HepG2 (cell line): ENCODE measurements around the gene PDSS2. TPM values are rescaled to one million over a fixed set of nuclear protein-coding genes. Genes with fewer than 3 reads are reported as not detected.

Source experiments
- ATAC-seq: fragments of 200-7000 bp; cut with Tn5 transposase; 3 replicates; pipeline ENCODE4 v1.9.1; 2020; ENCODE audit warnings: mild to moderate bottlenecking, moderate library complexity
- BruUV-seq: library from RNA; stranded (reverse); fragments of 400-500 nt; replicated peaks from 2 replicates; lab custom pipeline; 2021; lab: Mats Ljungman, UMichigan
- CTCF ChIA-PET: fragments of 300-600 bp; formaldehyde crosslinking; extraction: SDS; loops from one replicate; lab custom pipeline; 2021; ENCODE audit warnings: low total read pairs, inconsistent platforms, low intra/inter-chr PET ratio; lab: Yijun Ruan, JAX
- POLR2A ChIA-PET: fragments of 350-600 bp; sonication (Branson Sonifier 250); formaldehyde crosslinking; loops from one replicate; lab custom pipeline; 2020; ENCODE audit warnings: antibody characterized with exemption, inconsistent platforms; lab: Yijun Ruan, JAX
- DNase-seq: peaks from one replicate; pipeline ENCODE4 v3.0.0-alpha.2; 2015; ENCODE audit warnings: low spot score
- FAIRE-seq: peaks from 3 replicates; lab custom pipeline; 2011; peaks lifted over from hg19 to GRCh38; lab: Jason Lieb, UNC
- H2AFZ ChIP-seq: one replicate; pipeline ENCODE4 v1.6.1; 2011; ENCODE audit warnings: low read length, inconsistent platforms
- H3K27ac ChIP-seq: fragments of 300-600 bp; 3 replicates; pipeline ENCODE4 v1.8.0; 2011; ENCODE audit warnings: mixed run types, mild to moderate bottlenecking, mixed read lengths, low read length, inconsistent platforms; ENCODE audit not compliant: insufficient read depth; ENCODE audit errors: extremely low read length
- H3K27me3 ChIP-seq, 2 experiments: fragments of 200-600 bp in 1 of 2; 2 replicates in 1 of 2; 3 replicates in 1 of 2; pipeline versions ENCODE4 v1.6.0 to v1.8.0; 2011; ENCODE audit warnings: low read length in 2 of 2, mild to moderate bottlenecking in 2 of 2, moderate library complexity in 2 of 2, inconsistent platforms in 1 of 2; ENCODE audit not compliant: insufficient read depth in 2 of 2, control insufficient read depth in 1 of 2
- H3K36me3 ChIP-seq, 2 experiments: fragments of 200-600 bp in 1 of 2; replicated peaks in 1 of 2; 2 replicates in 1 of 2; 3 replicates in 1 of 2; pipeline versions ENCODE4 v1.5.1 to v1.8.0; 2011; ENCODE audit warnings: low read length in 2 of 2, inconsistent platforms in 1 of 2; ENCODE audit not compliant: insufficient read depth in 2 of 2, control insufficient read depth in 1 of 2
- H3K4me1 ChIP-seq: 2 replicates; pipeline ENCODE4 v1.5.1; 2012; ENCODE audit warnings: low read length, inconsistent platforms; ENCODE audit not compliant: insufficient read depth
- H3K4me2 ChIP-seq: 2 replicates; pipeline ENCODE4 v1.6.0; 2011; ENCODE audit warnings: low read depth, low read length, inconsistent platforms
- H3K4me3 ChIP-seq, 3 experiments: fragments of 200-600 bp in 1 of 3; sonication (generic), shearing (Covaris generic) in 1 of 3; replicated peaks in 1 of 3; 2 replicates each; pipeline ENCODE4 v1.5.1; 2011 to 2016; ENCODE audit warnings: low read length in 3 of 3, inconsistent platforms in 2 of 3, low read depth in 2 of 3, mild to moderate bottlenecking in 2 of 3, control low read depth in 1 of 3, mixed read lengths in 1 of 3; ENCODE audit not compliant: insufficient read depth in 1 of 3
- H3K79me2 ChIP-seq: one replicate; pipeline ENCODE4 v1.6.1; 2011; ENCODE audit warnings: low read length, inconsistent platforms; ENCODE audit not compliant: insufficient read depth
- H3K9ac ChIP-seq: 2 replicates; pipeline ENCODE4 v1.6.0; 2011; ENCODE audit warnings: mild to moderate bottlenecking, low read depth, low read length, inconsistent platforms; ENCODE audit not compliant: insufficient read depth
- H3K9me3 ChIP-seq: 2 replicates; pipeline ENCODE4 v1.5.1; 2012; ENCODE audit warnings: mild to moderate bottlenecking, low read length
- H4K20me1 ChIP-seq: 2 replicates; pipeline ENCODE4 v1.6.0; 2011; ENCODE audit warnings: inconsistent platforms, mild to moderate bottlenecking, low read length, moderate library complexity; ENCODE audit not compliant: insufficient read depth
- ESRRA ChIP-seq: sonication (generic); formaldehyde crosslinking; IDR thresholded peaks from 2 replicates; pipeline ENCODE4 v1.5.1; 2020; ENCODE audit warnings: mild to moderate bottlenecking, low read depth, missing genetic modification reagents
- FOXA1 ChIP-seq, 2 experiments: fragments of 450-650 bp in 1 of 2; sonication (generic) in 1 of 2; formaldehyde crosslinking in 1 of 2; IDR thresholded peaks; 2 replicates each; pipeline versions ENCODE4 v1.4.0 to v1.6.1; 2016 to 2020; ENCODE audit warnings: missing genetic modification reagents in 1 of 2
- HINFP ChIP-seq: sonication (generic); formaldehyde crosslinking; IDR thresholded peaks from 2 replicates; pipeline ENCODE4 v1.4.0; 2020; ENCODE audit warnings: low read depth, mild to moderate bottlenecking, missing genetic modification reagents
- HMG20B ChIP-seq: conservative IDR thresholded peaks from 2 replicates; pipeline ENCODE4 v1.6.1; 2016; ENCODE audit warnings: missing genetic modification reagents, missing compliant biosample characterization
- HNF4A ChIP-seq: sonication (generic); formaldehyde crosslinking; IDR thresholded peaks from 2 replicates; pipeline ENCODE4 v1.4.0; 2020; ENCODE audit warnings: missing genetic modification reagents
- HNF4G ChIP-seq, 2 experiments: sonication (generic) in 1 of 2; formaldehyde crosslinking in 1 of 2; IDR thresholded peaks; 2 replicates each; pipeline versions ENCODE4 v1.4.0 to v1.6.1; 2011 to 2020; ENCODE audit warnings: borderline replicate concordance in 2 of 2, low read depth in 2 of 2, mild to moderate bottlenecking in 2 of 2, low read length in 1 of 2, missing genetic modification reagents in 1 of 2, moderate library complexity in 1 of 2
- NKX3-1 ChIP-seq: sonication (generic); formaldehyde crosslinking; IDR thresholded peaks from 2 replicates; pipeline ENCODE4 v1.5.0; 2020; ENCODE audit warnings: missing genetic modification reagents
- RBAK ChIP-seq: sonication (generic); formaldehyde crosslinking; IDR thresholded peaks from 2 replicates; pipeline ENCODE4 v1.5.1; 2020; ENCODE audit warnings: mild to moderate bottlenecking, missing genetic modification reagents
- RNF219 ChIP-seq: sonication (generic); formaldehyde crosslinking; IDR thresholded peaks from 2 replicates; pipeline ENCODE4 v1.5.0; 2020; ENCODE audit warnings: mild to moderate bottlenecking, missing genetic modification reagents
- TRIM22 ChIP-seq: fragments of 450-650 bp; IDR thresholded peaks from 2 replicates; pipeline ENCODE4 v1.6.1; 2017
- ZMYM4 ChIP-seq: sonication (generic); formaldehyde crosslinking; IDR thresholded peaks from 2 replicates; pipeline ENCODE4 v1.8.1; 2023; ENCODE audit warnings: mild to moderate bottlenecking, missing genetic modification reagents
- WGBS: methylation state at CpG from one replicate; pipeline ENCODE4 v1.1.6; 2017; ENCODE audit warnings: low lambda C conversion rate; 5-methylcytosine and 5-hydroxymethylcytosine counted together
- in situ Hi-C: cut with HindIII; loops from 2 replicates; pipeline ENCODE4 v1.10.0; 2017; ENCODE audit warnings: low pct_unique_long_range_greater_than_20kb; ENCODE audit not compliant: extremely low pct_ligation_motif_present
- intact Hi-C: fragments of 100-400 bp; cut with micrococcal nuclease; formaldehyde crosslinking; loops from one replicate; pipeline ENCODE4 v1.10.0; 2022; ENCODE audit not compliant: unreplicated experiment
- polyA plus RNA-seq, 8 experiments: library from polyadenylated mRNA; depleted of rRNA in 3 of 8; stranded (reverse) in 7 of 8; unstranded in 1 of 8; fragments of >200 nt; fragmentation: Illumina TruSeq in 4 of 8; extraction: Trizol in 4 of 8; gene quantifications; 2 replicates each; pipeline versions ENCODE4 v1.2.1 to v1.2.3, GENCODE V29; 2011 to 2016; ENCODE audit warnings: low read depth in 4 of 8, missing spikeins in 1 of 8, mixed read lengths in 1 of 8; ENCODE audit not compliant: insufficient read depth in 1 of 8
- total RNA-seq, 5 experiments: library from RNA; depleted of rRNA; stranded (reverse); fragments of >200 nt; fragmentation: Illumina TruSeq; extraction: Trizol; gene quantifications; 2 replicates each; pipeline ENCODE4 v1.2.3, GENCODE V29; 2016; ENCODE audit warnings: low read depth in 1 of 5

Gene PDSS2
- total and polyA plus RNA-seq, 2 of the 13 experiments (the other 11 are each of a cell fraction or from before 2014, with no cell fraction given) = 16.2 to 17.0 TPM

- CTCF ChIA-PET = no interaction called here
- H3K79me2 ChIP-seq = no peaks in the 10 kb centered on the region
- ATAC-seq = no peak
- H3K4me3 ChIP-seq = no peak overlapping the region
- in situ Hi-C loops = no loop called here
- no peak overlapping the region for H3K27ac ChIP-seq
- H3K9me3 ChIP-seq = no peaks in the 10 kb centered on the region
- no peaks in the 10 kb centered on the region for H3K36me3 ChIP-seq
- no peak overlapping the region for H3K4me2 ChIP-seq
- peaks cover 14% of the 10 kb centered on the region; the same call in 1 of the 2 replicates for H3K4me1 ChIP-seq
- H3K9ac ChIP-seq = no peak overlapping the region
- BruUV-seq = no TSS peak
- WGBS = 78% methylated on average over 4 of the region's 4 CpGs
- H4K20me1 ChIP-seq = no peaks in the 10 kb centered on the region
- POLR2A ChIA-PET = no interaction called here
- H2AFZ ChIP-seq = no peak overlapping the region
- no peaks in the 10 kb centered on the region for H3K27me3 ChIP-seq
- intact Hi-C loops = no loop called here
- TF ChIP-seq HNF4A (CRISPR knock-in tag) (no peak), NKX3-1 (CRISPR knock-in tag) (no peak), HINFP (CRISPR knock-in tag) (no peak), TRIM22 (no peak)
- DNase-seq = no peak
- no peak for FAIRE-seq
Measured at GRCh38 chr6:107122748-107123147, 336.6 kb downstream of the PDSS2 start.

GRCh38 chr6:107121964-107122495 lies 337.3 kb downstream of the PDSS2 start:
- Histone ChIP-seq H4K20me1 (no peaks in the 10 kb centered on the region), H3K4me3 (no peak overlapping the region), H3K4me1 (peaks cover 15% of the 10 kb centered on the region; the same call in 1 of the 2 replicates), H3K9ac (no peak overlapping the region), H3K36me3 (no peaks in the 10 kb centered on the region), H3K27ac (no peak overlapping the region), H2AFZ (no peak overlapping the region), H3K9me3 (no peaks in the 10 kb centered on the region)
- intact Hi-C loops = no loop called here
- CTCF ChIA-PET = no interaction called here
- ATAC-seq = no peak
- no TSS peak for BruUV-seq
- TF ChIP-seq RNF219 (CRISPR knock-in tag) (no peak), HNF4G (IDR thresholded peaks at IDR 0.05; ENCODE audit: borderline replicate concordance, low read depth, low read length) (no peak), HNF4G (CRISPR knock-in tag; IDR thresholded peaks at IDR 0.05; ENCODE audit: borderline replicate concordance, low read depth) (no peak), RBAK (CRISPR knock-in tag) (no peak), ESRRA (CRISPR knock-in tag) (no peak), HMG20B (CRISPR knock-in tag) (no peak), ZMYM4 (CRISPR knock-in tag) (no peak), FOXA1 (IDR thresholded peaks at IDR 0.05) (no peak), FOXA1 (CRISPR knock-in tag; IDR thresholded peaks at IDR 0.05) (no peak)
- TF ChIP-seq, all 625 proteins: peak for 0
- Histone ChIP-seq H3K79me2 (no peaks in the 10 kb centered on the region), H3K4me2 (no peak overlapping the region), H3K27me3 (no peaks in the 10 kb centered on the region)
- POLR2A ChIA-PET = no interaction called here
- 72% methylated on average over 7 of the region's 8 CpGs for WGBS
- in situ Hi-C loops = no loop called here
- DNase-seq (no peak), FAIRE-seq (no peak)
